H1 (cell line): Measurements from ENCODE around the gene ENDOD1. TPM values are rescaled to one million over a fixed set of nuclear protein-coding genes. Genes with fewer than 3 reads are reported as not detected.

ENCODE experiments used
- CTCF ChIA-PET: fragments of 300-600 bp; sonication (Branson Sonifier 250); formaldehyde crosslinking; loops from one replicate; lab custom pipeline; 2021; ENCODE audit not compliant: partially characterized antibody; lab: Charles Lee
- POLR2A ChIA-PET: fragments of 300-600 bp; sonication (Branson Sonifier 250); formaldehyde crosslinking; loops from one replicate; lab custom pipeline; 2021; ENCODE audit warnings: inconsistent platforms; ENCODE audit not compliant: partially characterized antibody; lab: Charles Lee
- DNase-seq, 2 experiments: peaks; one replicate each; pipeline versions ENCODE4 v3.0.0 to v3.0.0-alpha.2; 2010 to 2022; ENCODE audit warnings: low spot score in 2 of 2, low read depth in 1 of 2, mixed read lengths in 1 of 2
- FAIRE-seq: peaks from 2 replicates; lab custom pipeline; 2011; peaks lifted over from hg19 to GRCh38; lab: Jason Lieb, UNC
- H2AFZ ChIP-seq: 2 replicates; pipeline ENCODE4 v1.8.1; 2012; ENCODE audit warnings: low read length, inconsistent platforms
- H2AK5ac ChIP-seq: 2 replicates; pipeline ENCODE4 v1.6.1; 2013; ENCODE audit warnings: low read depth, low read length
- H2BK120ac ChIP-seq: replicated peaks from 2 replicates; pipeline ENCODE3; 2013; ENCODE audit warnings: low read depth, low read length, inconsistent platforms
- H2BK12ac ChIP-seq: 2 replicates; pipeline ENCODE4 v1.6.1; 2013; ENCODE audit warnings: low read depth, low read length
- H2BK15ac ChIP-seq: 2 replicates; pipeline ENCODE4 v1.6.1; 2013; ENCODE audit warnings: low read length
- H2BK20ac ChIP-seq: 2 replicates; pipeline ENCODE4 v1.6.1; 2013; ENCODE audit warnings: low read length
- H2BK5ac ChIP-seq: 2 replicates; pipeline ENCODE4 v1.6.1; 2013; ENCODE audit warnings: low read depth, low read length
- H3K14ac ChIP-seq: 2 replicates; pipeline ENCODE4 v1.6.1; 2013; ENCODE audit warnings: inconsistent platforms; ENCODE audit not compliant: insufficient read length
- H3K18ac ChIP-seq: 2 replicates; pipeline ENCODE4 v1.6.1; 2013; ENCODE audit warnings: low read length; ENCODE audit errors: extremely low read depth
- H3K23ac ChIP-seq: 2 replicates; pipeline ENCODE4 v1.6.1; 2013; ENCODE audit warnings: inconsistent platforms; ENCODE audit not compliant: insufficient read length
- H3K23me2 ChIP-seq: 2 replicates; pipeline ENCODE4 v1.6.1; 2013; ENCODE audit warnings: low read depth, low read length
- H3K27ac ChIP-seq: 2 replicates; pipeline ENCODE4 v1.6.1; 2011; ENCODE audit warnings: low read depth, low read length, inconsistent platforms
- H3K27me3 ChIP-seq, 4 experiments: replicated peaks in 1 of 4; 1 replicate in 1 of 4; 2 replicates in 3 of 4; pipeline versions ENCODE4 v1.6.1 to v1.8.1; 2011 to 2013; ENCODE audit warnings: low read length in 3 of 4, mild to moderate bottlenecking in 3 of 4, inconsistent platforms in 2 of 4, mixed read lengths in 2 of 4, moderate library complexity in 1 of 4; ENCODE audit not compliant: control insufficient read depth in 3 of 4, insufficient read depth in 3 of 4; ENCODE audit errors: extremely low read depth in 1 of 4
- H3K36me3 ChIP-seq, 4 experiments: 2 replicates each; pipeline versions ENCODE4 v1.6.1 to v1.8.1; 2011 to 2013; ENCODE audit warnings: mild to moderate bottlenecking in 4 of 4, low read length in 3 of 4, moderate library complexity in 2 of 4, control low read depth in 1 of 4, inconsistent platforms in 1 of 4; ENCODE audit not compliant: insufficient read depth in 4 of 4, control insufficient read depth in 2 of 4
- H3K4ac ChIP-seq: replicated peaks from 2 replicates; pipeline ENCODE3; 2013; ENCODE audit warnings: low read length, low read depth, mixed read lengths, inconsistent platforms; ENCODE audit not compliant: insufficient read length
- H3K4me1 ChIP-seq, 4 experiments: replicated peaks in 1 of 4; 1 replicate in 1 of 4; 2 replicates in 3 of 4; pipeline versions ENCODE4 v1.6.1 to v1.8.1; 2011 to 2013; ENCODE audit warnings: low read length in 3 of 4, inconsistent platforms in 2 of 4, mixed read lengths in 1 of 4; ENCODE audit not compliant: insufficient read depth in 4 of 4, control insufficient read depth in 3 of 4
- H3K4me2 ChIP-seq, 2 experiments: 2 replicates each; pipeline versions ENCODE4 v1.6.1 to v1.8.1; 2011 to 2013; ENCODE audit warnings: low read depth in 2 of 2, low read length in 2 of 2, control low read depth in 1 of 2, inconsistent platforms in 1 of 2, mild to moderate bottlenecking in 1 of 2; ENCODE audit not compliant: insufficient read depth in 1 of 2
- H3K4me3 ChIP-seq, 4 experiments: fragments of 200-600, 300-600 bp in 1 of 4; sonication (generic), shearing (Covaris generic), sonication (Bioruptor Twin) in 1 of 4; 2 replicates each; pipeline versions ENCODE4 v1.5.1 to v1.8.1; 2011 to 2016; ENCODE audit warnings: low read length in 4 of 4, low read depth in 3 of 4, control low read depth in 2 of 4, inconsistent platforms in 2 of 4, mild to moderate bottlenecking in 2 of 4, mixed read lengths in 1 of 4, moderate library complexity in 1 of 4; ENCODE audit not compliant: insufficient read depth in 2 of 4; ENCODE audit errors: extremely low read depth in 1 of 4
- H3K56ac ChIP-seq: replicated peaks from 2 replicates; pipeline ENCODE3; 2013; ENCODE audit warnings: low read depth, mild to moderate bottlenecking, mixed read lengths, low read length, inconsistent platforms; ENCODE audit not compliant: insufficient read length
- H3K79me1 ChIP-seq: 2 replicates; pipeline ENCODE4 v1.6.1; 2013; ENCODE audit warnings: low read depth, low read length, control low read depth
- H3K79me2 ChIP-seq, 2 experiments: 2 replicates each; pipeline versions ENCODE4 v1.6.1 to v1.8.1; 2012 to 2013; ENCODE audit warnings: low read length in 2 of 2, mild to moderate bottlenecking in 2 of 2, inconsistent platforms in 1 of 2; ENCODE audit not compliant: insufficient read depth in 2 of 2, control insufficient read depth in 1 of 2
- H3K9ac ChIP-seq, 4 experiments: replicated peaks in 1 of 4; 1 replicate in 1 of 4; 2 replicates in 3 of 4; pipeline versions ENCODE4 v1.6.1 to v1.8.1; 2011 to 2013; ENCODE audit warnings: low read depth in 3 of 4, low read length in 3 of 4, control low read depth in 2 of 4, mild to moderate bottlenecking in 2 of 4, moderate library complexity in 2 of 4, inconsistent platforms in 1 of 4; ENCODE audit errors: extremely low read depth in 1 of 4
- H3K9me3 ChIP-seq, 2 experiments: 2 replicates each; pipeline versions ENCODE4 v1.6.1 to v1.8.1; 2012 to 2013; ENCODE audit warnings: mild to moderate bottlenecking in 2 of 2, moderate library complexity in 2 of 2, control low read depth in 1 of 2, inconsistent platforms in 1 of 2, low read depth in 1 of 2, low read length in 1 of 2, mixed read lengths in 1 of 2; ENCODE audit not compliant: insufficient read depth in 2 of 2
- H4K20me1 ChIP-seq, 2 experiments: replicated peaks in 1 of 2; 2 replicates each; pipeline versions ENCODE3 to v1.8.1; 2011 to 2013; ENCODE audit warnings: inconsistent platforms in 2 of 2, low read length in 2 of 2, mild to moderate bottlenecking in 1 of 2; ENCODE audit not compliant: insufficient read depth in 2 of 2, control insufficient read depth in 1 of 2
- H4K5ac ChIP-seq: 2 replicates; pipeline ENCODE4 v1.6.1; 2013; ENCODE audit warnings: low read length, low read depth, mixed read lengths, inconsistent platforms; ENCODE audit not compliant: insufficient read length
- H4K8ac ChIP-seq: 2 replicates; pipeline ENCODE4 v1.8.0; 2013; ENCODE audit warnings: mild to moderate bottlenecking, moderate library complexity, low read length, inconsistent platforms; ENCODE audit not compliant: insufficient read depth; ENCODE audit errors: extremely low read depth
- H4K91ac ChIP-seq: replicated peaks from 2 replicates; pipeline ENCODE3; 2013; ENCODE audit warnings: low read length, mixed read lengths, inconsistent platforms; ENCODE audit not compliant: insufficient read length
- BACH1 ChIP-seq: IDR thresholded peaks from 2 replicates; pipeline ENCODE4 v1.6.1; 2012; ENCODE audit warnings: low read length, improper control_type of control experiment
- BCL11A ChIP-seq, 2 experiments: IDR thresholded peaks; one replicate each; pipeline ENCODE4 v1.6.1; 2011; ENCODE audit warnings: low read depth in 2 of 2, low read length in 2 of 2, mild to moderate bottlenecking in 2 of 2
- CBX8 ChIP-seq: fragments of 300-800, 300-1000 bp; sonication (generic); IDR thresholded peaks from 2 replicates; pipeline ENCODE4 v1.7.1; 2016; ENCODE audit warnings: low read depth, low read length, borderline replicate concordance
- CTBP2 ChIP-seq: IDR thresholded peaks from 2 replicates; pipeline ENCODE4 v1.7.0; 2011; ENCODE audit warnings: borderline replicate concordance, mild to moderate bottlenecking, moderate library complexity, mixed read lengths, low read length; ENCODE audit not compliant: insufficient read depth, insufficient read length
- CTCF ChIP-seq, 3 experiments: IDR thresholded peaks; 1 replicate in 2 of 3; 2 replicates in 1 of 3; pipeline versions ENCODE4 v1.5.1 to v1.6.1; 2011; ENCODE audit warnings: low read length in 3 of 3, mild to moderate bottlenecking in 3 of 3, inconsistent platforms in 2 of 3, low read depth in 1 of 3, moderate library complexity in 1 of 3; ENCODE audit not compliant: insufficient read depth in 1 of 3; ENCODE audit errors: control extremely low read depth in 1 of 3
- KDM4A ChIP-seq: IDR thresholded peaks from one replicate; pipeline ENCODE4 v1.7.1; 2012; ENCODE audit warnings: low read depth, mild to moderate bottlenecking, moderate library complexity, low read length, inconsistent platforms; ENCODE audit not compliant: severe bottlenecking
- NANOG ChIP-seq: IDR thresholded peaks from 2 replicates; pipeline ENCODE4 v1.6.1; 2011; ENCODE audit warnings: low read length, low read depth, mild to moderate bottlenecking, inconsistent platforms; ENCODE audit not compliant: insufficient read depth, poor library complexity, severe bottlenecking
- NRF1 ChIP-seq: IDR thresholded peaks from 2 replicates; pipeline ENCODE4 v1.6.1; 2011; ENCODE audit warnings: mild to moderate bottlenecking, low read depth, low read length, improper control_type of control experiment
- TCF12 ChIP-seq: IDR thresholded peaks from 2 replicates; pipeline ENCODE4 v1.6.1; 2011; ENCODE audit warnings: low read depth, mild to moderate bottlenecking, low read length
- USF2 ChIP-seq: IDR thresholded peaks from 2 replicates; pipeline ENCODE4 v1.6.1; 2011; ENCODE audit warnings: low read length, improper control_type of control experiment
- WGBS, 2 experiments: shearing (Covaris generic) in 1 of 2; methylation state at CpG; one replicate each; pipeline versions ENCODE4 v1.1.6 to v1.1.7; 2013 to 2015; ENCODE audit warnings: low lambda C conversion rate in 2 of 2, mixed read lengths in 2 of 2, inconsistent platforms in 1 of 2, low coverage in 1 of 2, missing lambda C conversion rate in 1 of 2; ENCODE audit not compliant: insufficient replicate concordance in 2 of 2, insufficient coverage in 1 of 2, insufficient read length in 1 of 2; ENCODE audit errors: extremely low coverage in 1 of 2, missing lambda C conversion rate in 1 of 2; 5-methylcytosine and 5-hydroxymethylcytosine counted together
- polyA plus RNA-seq, 7 experiments: library from polyadenylated mRNA; depleted of rRNA in 3 of 7; stranded (reverse) in 5 of 7; unstranded in 2 of 7; fragments of >200 nt in 5 of 7; fragments of 200-250 nt in 2 of 7; gene quantifications; 1 replicate in 5 of 7; 2 replicates in 1 of 7; 4 replicates in 1 of 7; pipeline versions ENCODE4 v1.2.1 to v1.2.3, GENCODE V29; 2011 to 2013; ENCODE audit warnings: missing spikeins in 2 of 7, mixed read lengths in 2 of 7
- total RNA-seq: library from RNA; stranded (reverse); fragmentation: NEBNext Ultra II Directional; extraction: Animal tissue kit (Norgen Biotek cat#: 25700); gene quantifications from 2 replicates; pipeline ENCODE4 v1.2.1, GENCODE V29; 2021

The ENDOD1 gene
- total and polyA plus RNA-seq, 2 of the 8 experiments (the other 6 are each of a cell fraction or from before 2014, with no cell fraction given), result 1.2 to 2.5 TPM

GRCh38 chr11:95097209-95097608 is 7.6 kb downstream of the ENDOD1 start:
- Histone ChIP-seq H3K4me3 (no peak overlapping the region), H2AFZ (no peak overlapping the region), H4K8ac (no peak overlapping the region), H2BK15ac (no peak overlapping the region), H3K79me2 (no peaks in the 10 kb centered on the region), H3K23ac (no peak overlapping the region), H3K27me3 (peaks cover 0 to 2% (median under 1%) of the 10 kb centered on the region in 4 experiments; a peak in 2 of 7 replicates), H2BK20ac (no peak overlapping the region), H3K18ac (no peak overlapping the region), H3K36me3 (no peaks in the 10 kb centered on the region), H2AK5ac (no peak overlapping the region), H2BK12ac (no peak overlapping the region), H3K79me1 (no peaks in the 10 kb centered on the region), H2BK5ac (no peak overlapping the region), H3K9me3 (no peaks in the 10 kb centered on the region), H4K20me1 (no peaks in the 10 kb centered on the region), H3K4me2 (no peak overlapping the region), H3K4me1 (no peaks in the 10 kb centered on the region; a peak in 1 of 7 replicates), H3K27ac (no peak overlapping the region), H3K4ac (no peak overlapping the region), H4K91ac (no peak overlapping the region), H3K9ac (no peak overlapping the region), H4K5ac (no peak overlapping the region), H3K14ac (no peak overlapping the region), H3K56ac (no peak overlapping the region), H3K23me2 (no peaks in the 10 kb centered on the region), H2BK120ac (no peak overlapping the region)
- WGBS, 2 experiments, result 71% methylated on average over 3 of the region's 3 CpGs; no CpG with 5 or more reads in 1 of the 2 experiments
- FAIRE-seq (no peak), DNase-seq (no peak)
- POLR2A ChIA-PET, result no interaction called here
- CTCF ChIA-PET, result interaction anchor here (2.1 to 9.0 kb wide), 2 partner anchors 10 to 27 kb away, joined by 8 to 127 read pairs; no protein-coding TSS in a partner anchor
- no peak for TF ChIP-seq KDM4A
- TF ChIP-seq CBX8, result no peak
- TF ChIP-seq USF2, result no peak
- no peak for TF ChIP-seq CTCF (IDR thresholded peaks at IDR 0.05; ENCODE audit: control extremely low read depth in 1 of 3, insufficient read depth in 1 of 3, low read depth in 1 of 3, low read length in 3 of 3)
- TF ChIP-seq BCL11A (IDR thresholded peaks at IDR 0.05; ENCODE audit: low read depth in 2 of 2, low read length in 2 of 2), result no peak
- no peak for TF ChIP-seq NRF1
- TF ChIP-seq BACH1, result no peak
- no peak for TF ChIP-seq NANOG
- no peak for TF ChIP-seq CTBP2
- TF ChIP-seq TCF12, result no peak
